SW 1271 (cell line): ENCODE results near the gene PLA2R1.
"Not testable (repeated sequence)": the region's sequence is repeated elsewhere in the genome, so short reads cannot be mapped to it uniquely, and the experiment has no call there.

Experiments
- DNase-seq, 2 experiments: peaks; one replicate each; lab custom pipeline; 2025; lab: John Stamatoyannopoulos, UW

Gene PLA2R1

DNA sequence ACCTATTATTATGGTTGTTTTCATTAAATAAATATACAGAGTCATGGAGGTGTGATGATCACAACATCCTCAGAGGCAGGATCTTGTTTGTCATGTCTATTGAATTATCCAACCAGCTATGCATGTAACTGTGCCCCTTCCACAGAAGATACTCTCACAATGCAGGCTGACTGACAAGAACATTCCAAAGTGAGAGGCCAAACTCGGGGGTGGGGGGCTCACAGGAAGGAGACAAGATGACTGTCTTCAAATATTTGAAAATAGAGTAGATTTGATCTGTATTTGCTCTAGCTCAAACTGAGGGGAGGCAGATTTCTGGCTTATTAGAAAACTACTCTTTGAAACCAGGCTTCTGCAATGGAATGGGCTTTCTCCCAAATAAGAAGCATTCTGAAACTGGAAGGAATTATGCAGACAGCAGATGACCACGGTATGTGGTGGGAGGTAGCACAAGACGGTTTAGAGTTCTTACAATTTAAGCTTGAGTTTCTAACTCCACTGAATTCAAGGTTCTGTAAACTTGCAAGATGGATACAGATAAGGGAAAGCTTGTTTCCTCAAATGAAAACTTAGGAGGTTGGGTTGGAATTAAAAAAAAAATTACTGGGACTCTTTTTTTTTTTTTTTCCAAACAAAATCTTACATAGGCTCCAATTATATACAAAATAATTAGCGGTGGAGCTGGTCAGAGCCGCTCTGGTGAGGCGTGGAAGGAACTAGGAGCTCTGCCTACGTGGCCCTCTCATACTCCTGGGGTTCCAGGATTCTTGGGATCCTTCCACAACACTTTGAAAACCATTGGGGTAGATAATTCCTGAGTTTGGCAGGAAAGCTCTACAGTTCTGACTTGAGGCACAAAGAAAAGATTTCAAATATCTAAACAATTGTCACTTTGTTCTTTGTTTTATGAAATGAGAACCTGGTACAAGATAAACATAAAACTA, 79.3 kb downstream of the PLA2R1 start:
- DNase-seq, result no peak

DNA sequence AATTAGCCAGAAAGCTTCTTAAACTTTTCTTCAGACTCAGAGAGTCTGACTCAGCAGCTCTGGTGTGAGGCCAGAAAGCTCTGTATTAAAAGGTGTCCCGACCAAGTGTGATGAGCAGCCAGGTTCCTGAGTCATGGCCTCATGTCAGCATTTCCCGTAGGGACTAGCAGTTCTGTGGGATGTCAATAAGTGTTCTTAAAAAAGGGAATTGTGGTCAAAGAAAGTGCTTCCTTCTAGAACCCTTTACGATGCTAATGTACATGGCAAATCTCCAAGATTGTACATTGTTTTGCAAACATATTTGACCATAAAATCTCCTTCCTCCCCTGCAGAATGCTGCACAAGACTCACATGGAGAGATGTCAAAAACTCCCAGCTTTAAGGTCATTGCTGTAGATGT, 80.1 kb downstream of the PLA2R1 start:
- no peak for DNase-seq

DNA sequence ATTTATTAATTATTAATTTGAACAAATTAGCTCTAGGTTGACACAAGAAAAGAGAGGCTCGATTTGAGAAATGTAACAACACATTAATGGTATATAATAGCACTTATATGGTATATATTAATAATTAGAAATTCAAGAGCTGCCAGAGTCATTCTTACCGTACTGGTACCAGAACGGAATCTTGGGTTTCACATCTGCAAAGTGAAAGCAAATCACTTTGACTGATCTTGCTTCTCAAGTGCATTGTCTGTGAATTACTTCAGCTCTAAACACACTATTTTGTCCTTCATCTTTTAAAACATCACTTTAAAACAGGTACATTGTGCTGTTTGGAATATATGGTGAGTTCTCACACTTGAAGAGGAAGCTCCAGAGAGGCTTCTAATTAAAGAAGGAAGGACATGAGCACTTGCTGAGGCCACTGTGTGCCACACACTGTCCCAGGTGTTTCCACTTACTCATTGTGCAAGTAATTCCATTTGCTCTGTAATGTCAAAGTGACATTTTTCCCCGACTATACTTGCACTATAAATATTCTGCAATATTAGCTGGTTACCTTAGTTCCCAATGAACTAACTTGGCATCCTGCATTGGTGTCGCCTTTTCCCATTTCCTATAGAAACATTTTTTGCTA, 85.8 kb downstream of the PLA2R1 start:
- DNase-seq, result no peak

DNA sequence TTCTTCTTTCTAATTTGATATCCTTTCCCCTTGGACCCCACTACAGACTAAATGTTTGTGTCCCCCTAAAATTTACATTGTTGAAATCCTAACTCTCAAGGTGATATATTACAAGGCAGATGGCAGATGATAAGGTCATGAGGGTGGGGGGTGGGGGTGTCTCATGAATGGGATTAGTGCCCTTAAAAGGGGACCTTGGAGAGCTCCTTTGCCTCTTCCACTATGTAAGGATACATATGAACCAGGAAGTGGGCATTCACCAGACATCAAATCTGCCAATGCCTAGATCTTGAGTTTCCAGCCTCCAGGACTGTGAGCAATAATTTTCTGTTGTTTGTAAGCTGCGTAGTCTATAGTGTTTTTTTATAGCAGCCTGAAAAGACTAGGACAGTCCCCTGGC, 89.1 kb downstream of the PLA2R1 start:
- no peak for DNase-seq

DNA sequence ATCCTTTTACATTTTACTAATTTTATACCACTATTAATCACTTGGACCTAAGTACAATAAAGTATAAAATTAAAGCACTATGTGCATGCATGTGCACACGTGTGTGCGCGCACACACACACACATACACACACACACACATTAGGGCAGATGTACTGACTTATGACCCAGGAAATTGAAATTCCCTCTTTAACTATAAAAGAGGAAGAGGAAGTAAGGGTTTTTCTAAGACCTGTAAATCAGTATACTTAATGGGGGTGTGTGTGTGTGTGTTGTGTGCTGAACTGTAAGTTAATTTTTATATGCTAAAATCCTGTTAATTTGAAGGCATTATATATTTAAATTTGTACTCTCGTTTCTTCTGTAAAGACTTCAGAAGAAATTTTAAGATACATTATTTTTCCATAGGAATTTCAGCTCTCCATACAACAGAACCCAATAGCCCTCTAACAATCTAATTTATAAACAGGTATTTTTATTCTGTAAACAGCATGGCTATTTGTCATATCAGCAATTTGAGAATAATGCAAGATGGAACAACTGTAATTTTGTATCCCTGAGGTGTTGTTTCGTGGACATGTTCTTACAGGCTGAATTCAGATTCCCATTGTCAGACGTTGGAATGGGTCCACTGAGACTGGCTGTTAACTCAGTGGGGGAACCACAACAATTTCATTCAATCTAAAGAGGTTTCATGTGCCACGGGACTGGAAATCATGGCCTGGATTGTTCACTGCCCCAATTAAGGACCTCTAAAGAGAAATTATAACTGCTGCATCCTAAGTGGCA, 90.9 kb downstream of the PLA2R1 start:
- no peak for DNase-seq

DNA sequence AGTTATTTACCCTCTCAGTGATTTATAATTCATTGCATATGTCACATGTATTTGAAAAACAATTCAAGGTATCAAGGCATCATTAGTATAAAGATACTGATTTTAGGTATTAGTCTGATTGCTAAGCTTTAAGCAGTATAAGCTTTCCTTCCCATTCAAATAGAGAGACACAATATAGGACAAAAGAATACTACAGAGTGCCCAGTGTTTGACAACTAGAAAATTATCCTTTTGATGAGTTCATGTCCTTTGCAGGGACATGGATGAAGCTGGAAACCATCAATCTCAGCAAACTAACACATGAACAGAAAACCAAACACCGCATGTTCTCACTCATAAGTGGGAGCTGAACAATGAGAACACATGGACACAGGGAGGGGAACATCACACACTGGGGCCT, 91.9 kb downstream of the PLA2R1 start:
- not testable (repeated sequence) for DNase-seq

DNA sequence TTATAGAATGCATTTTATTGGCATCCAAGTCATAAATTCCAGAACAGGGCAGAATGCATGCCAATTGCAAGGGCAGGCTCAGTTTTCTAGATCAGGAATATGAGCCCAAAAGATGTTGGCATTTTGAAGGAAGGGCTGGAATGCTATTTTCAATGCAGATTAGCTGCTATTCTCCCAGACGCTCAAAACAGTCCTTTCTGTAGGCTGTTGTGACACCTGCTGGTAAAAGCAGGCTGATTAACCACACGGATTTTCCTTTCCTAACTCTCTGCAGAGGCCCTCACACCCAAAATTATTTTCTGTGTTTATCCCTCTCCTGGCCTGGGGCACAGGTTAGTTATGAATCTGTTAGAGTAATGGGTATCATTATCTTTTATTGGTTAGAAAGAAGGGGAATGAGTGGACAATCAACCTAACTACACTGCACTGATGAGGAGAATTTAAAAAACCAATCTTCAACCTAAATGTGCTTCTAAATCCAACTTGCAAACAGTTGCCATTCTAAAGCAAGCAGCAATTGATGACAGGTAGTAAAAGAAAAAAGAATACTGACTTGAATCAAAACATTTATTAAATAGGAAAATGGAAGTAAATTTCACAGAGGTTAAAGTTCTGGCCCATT, 94.0 kb downstream of the PLA2R1 start:
- DNase-seq, result peak in 1 of 2 experiments; percentile 32

DNA sequence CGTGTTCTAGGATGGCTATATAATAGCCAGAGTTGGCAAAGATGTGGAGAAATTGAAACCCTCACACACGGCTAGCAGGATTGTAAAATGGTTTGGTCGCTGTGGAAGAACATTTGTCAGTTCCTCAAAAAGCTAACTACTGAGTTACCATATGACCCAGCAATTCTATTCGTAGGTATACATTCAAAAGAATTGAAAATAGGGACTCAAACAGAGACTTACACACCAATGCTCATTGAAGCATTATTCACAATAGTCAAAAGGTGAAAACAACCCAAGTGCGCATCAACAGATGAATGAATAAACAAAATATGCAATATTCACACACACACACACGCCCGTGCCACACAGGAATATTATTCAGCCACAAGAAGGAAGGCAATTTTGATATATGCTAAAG, 98.7 kb downstream of the PLA2R1 start:
- no peak for DNase-seq

DNA sequence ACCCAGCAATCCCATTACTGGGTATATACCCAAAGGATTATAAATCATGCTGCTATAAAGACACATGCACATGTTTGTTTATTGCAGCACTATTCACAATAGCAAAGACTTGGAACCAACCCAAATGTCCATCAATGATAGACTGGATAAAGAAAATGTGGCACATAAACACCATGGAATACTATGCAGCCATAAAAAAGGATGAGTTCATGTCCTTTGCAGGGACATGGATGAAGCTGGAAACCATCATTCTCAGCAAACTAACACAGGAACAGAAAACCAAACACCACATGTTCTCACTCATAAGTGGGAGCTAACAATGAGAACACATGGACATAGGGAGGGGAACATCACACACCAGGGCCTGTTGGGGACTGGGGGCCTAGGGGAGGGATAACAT, 99.9 kb downstream of the PLA2R1 start:
- not testable (repeated sequence) for DNase-seq

DNA sequence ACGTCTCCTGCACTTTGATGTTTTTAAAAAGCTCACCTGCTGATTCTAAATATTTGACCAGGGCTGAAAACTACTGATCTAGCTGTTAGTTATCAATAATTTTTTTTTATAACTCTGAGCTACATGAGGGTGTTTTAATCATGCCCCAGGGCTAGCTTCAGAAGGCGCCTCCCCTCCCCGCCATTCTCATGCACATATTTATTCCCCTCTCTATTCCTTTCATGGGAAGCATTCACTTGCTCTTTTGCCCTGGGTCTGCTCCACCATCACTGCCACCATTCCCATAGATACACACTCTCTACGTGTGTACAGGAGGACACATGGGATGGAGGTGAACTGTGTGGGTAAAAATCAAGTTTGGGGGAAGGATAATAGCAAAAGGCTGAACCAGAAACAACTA, 101.0 kb downstream of the PLA2R1 start:
- no peak for DNase-seq

DNA sequence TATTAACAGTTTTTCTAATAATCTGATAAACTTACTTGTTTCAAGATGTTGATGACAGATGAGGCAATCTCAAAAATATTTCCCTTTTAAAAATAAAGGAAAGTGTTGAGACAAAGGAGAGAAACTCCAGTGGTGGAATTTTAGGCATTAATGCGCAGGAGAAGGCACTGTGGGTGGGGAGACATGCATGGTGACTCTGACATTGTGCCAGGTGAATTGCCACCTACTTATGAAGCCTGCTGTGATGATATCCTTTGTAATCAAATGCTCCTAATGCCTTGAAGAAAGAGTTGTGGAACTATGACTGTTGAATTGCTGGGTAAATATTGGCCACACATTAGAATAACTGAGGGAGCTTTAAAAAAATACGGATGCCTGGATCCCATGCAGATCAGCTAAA, 101.4 kb downstream of the PLA2R1 start:
- DNase-seq, result no peak

DNA sequence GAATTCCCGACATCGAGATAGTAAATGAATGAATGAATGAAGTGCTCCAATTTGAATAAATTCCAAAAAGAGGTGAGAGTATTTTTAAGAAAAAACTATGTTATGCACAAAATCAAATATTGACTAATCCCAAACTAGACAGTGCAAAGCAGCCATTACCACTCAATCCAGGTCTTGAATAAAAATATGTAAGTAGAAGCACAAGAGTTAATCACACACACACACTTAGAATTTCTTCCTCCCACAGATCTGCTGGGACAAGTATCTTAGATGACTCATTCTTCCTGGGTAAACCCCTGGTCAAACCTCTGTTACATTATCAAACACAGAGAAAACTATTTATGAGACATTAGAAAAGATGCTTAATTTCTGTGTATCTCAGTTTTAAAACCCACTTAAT, 102.0 kb downstream of the PLA2R1 start:
- DNase-seq, result peak in 1 of 2 experiments; percentile 62

DNA sequence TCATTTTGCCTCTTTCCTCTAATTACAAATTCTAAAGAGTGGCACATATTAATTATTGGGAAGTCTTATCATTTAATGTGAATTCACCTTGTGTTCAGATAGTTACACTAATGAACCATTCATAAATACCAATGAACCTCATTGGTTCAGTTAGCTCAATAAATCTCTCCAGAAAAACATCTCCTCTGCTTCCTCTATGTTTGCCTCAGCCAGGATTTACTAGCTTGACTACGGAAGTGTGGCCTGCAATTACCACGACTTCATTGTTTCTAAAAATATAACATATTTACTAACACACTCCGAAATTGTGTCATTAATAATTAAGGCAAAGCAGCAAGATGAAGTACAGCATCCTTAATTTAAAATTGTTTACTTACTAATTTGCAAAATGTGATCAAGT, 103.3 kb downstream of the PLA2R1 start:
- DNase-seq, result no peak

DNA sequence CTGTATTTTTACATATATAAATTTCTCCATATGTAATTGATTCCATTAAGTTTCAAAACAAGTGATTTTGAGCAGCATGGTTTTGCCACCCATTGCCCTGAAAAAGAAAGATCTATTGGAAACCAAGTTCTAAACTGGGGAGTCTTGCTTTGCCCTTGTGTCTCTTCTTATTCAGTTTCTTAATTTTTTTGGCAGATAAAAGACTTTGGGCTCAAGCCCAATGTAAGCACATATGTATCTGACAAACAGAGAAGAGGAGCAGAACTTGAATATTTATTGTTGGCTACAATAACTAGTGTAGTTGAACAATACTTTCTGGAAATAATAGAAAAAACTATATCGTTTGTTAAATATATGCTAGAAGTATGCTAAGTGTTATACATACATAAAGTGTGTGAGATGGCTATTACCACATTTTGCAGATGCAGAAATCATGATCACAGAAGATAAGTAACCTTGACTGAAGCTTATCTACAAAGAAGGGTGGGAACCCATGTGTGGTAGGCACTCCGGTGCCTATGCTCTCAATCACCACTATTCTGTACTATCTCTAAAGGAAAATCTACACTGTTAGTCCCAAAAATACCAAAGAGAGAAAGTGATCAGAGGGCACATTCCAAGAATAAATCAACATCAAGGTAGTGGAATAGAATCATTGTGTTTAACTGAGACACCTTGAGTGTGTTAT, 109.1 kb downstream of the PLA2R1 start:
- no peak for DNase-seq

DNA sequence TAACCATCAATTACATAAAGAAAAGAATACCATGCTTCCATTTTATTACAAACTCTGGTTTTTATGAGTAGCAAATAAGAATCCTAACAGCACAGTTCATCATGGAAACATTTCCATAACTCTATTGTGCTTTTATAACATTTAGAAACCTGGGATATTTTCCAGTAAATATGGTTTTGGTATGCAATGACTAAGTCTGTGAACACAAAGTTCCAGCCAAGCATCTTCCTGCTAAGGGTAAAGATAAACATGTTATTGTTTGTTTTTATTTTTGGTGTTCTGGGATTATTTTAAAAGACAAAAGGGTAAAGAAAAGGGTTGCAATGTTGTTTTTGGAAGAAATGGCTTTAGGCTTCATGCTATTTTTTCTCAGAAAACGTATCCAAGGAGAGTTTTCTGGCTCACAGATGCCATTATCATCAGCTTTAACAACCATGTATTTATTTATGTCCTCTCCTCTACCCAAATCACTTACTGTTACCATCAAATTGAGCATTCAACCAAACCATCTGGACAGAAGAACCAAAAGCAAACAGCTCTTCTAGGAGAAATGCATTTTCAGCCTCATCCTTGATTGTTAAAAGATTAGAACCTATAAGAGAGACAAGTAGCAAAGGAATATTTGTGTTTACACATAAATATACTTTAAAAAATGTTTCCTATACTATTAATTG, 116.0 kb downstream of the PLA2R1 start:
- no peak for DNase-seq

DNA sequence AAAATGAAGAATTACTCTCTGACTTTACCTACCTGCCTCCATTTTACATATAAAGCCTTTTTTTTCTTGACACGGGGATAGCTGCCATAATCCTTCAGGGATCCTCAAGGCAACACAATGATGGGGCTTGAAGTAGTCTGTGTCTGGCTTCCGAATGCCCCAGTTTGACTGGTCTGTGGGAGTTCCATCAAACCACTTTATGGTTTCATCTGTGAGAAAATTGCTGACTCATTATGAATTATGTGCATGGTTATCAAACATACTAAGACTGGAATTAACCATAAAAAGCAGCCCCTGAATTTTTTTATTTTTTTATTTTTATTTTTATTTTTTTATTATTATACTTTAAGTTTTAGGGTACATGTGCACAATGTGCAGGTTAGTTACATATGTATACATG, 117.5 kb downstream of the PLA2R1 start:
- DNase-seq, result no peak

DNA sequence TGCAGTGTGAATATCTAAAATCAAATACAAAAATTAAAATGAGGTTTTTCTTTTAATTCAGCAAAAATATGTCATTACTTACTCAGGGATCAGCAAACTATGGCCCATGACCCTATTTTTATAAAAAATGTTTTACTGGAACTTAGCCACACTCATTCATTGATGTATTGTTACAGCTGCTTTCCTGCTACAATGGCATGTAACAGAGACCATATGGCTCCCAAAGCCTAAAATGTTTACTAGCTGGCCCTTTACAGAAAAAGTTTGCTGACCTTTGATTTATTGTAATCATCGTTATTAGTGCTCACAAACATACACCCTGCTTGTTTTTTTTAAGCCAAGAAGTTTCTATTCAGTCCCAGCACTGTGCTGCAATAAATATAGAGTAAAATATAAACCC, 120.3 kb downstream of the PLA2R1 start:
- DNase-seq, result no peak

DNA sequence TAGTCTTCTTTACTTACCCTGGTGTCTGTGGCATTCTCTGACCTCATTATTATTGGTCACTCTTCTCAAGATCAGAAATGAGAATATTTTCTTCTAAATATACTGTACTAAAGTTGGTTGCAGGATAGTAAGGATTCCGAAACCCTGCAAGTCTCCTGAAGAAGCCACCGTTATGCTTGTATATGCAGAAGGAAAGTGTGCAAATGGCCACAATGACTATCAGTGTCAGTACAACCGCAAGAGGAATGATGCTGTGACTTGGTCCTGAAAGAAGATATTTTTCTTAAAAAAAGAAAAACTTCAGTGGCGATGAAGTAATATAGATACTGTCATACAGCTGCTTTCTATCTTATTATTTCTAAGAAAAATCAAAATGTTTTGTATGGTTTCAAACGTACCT, 120.7 kb downstream of the PLA2R1 start:
- DNase-seq, result no peak

DNA sequence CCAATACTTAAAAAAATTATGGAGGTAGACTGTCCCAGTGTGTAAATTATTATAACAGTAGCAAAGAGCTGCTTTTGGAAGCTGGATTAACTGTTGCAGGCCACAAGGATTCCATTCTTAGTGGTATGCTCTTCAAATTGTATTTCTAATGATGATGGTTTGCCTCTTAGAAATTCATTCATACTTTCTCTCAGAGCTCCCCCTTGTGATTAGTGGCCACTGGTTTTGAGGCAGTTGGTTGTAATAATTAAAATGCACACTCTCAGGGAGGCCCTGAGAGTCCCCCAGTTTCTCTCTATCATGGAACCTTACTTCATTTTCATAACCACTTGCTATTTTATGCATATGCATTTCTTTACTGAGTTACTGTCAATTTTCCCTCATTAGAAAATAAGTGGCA, 122.5 kb downstream of the PLA2R1 start:
- peak in 1 of 2 experiments; percentile 26 for DNase-seq

DNA sequence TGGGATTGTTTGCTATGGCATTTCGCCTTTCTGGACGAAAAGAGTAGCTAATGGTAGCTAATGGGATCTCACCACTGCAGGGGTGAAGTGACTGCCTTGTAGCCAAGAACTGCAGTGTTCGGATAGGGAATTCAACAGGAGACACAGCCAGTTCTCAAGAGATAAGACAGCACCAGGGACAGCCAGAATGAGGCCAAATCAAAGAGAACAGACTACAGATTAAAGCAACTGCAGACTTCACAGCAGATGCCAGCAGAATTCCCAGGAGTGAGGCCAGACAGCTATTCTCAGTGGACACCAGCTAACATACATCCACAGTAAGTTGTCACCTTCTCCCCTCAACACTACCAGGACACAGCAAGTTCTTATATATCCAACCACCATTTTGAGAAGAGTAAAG, 124.0 kb downstream of the PLA2R1 start:
- DNase-seq, result no peak

DNA sequence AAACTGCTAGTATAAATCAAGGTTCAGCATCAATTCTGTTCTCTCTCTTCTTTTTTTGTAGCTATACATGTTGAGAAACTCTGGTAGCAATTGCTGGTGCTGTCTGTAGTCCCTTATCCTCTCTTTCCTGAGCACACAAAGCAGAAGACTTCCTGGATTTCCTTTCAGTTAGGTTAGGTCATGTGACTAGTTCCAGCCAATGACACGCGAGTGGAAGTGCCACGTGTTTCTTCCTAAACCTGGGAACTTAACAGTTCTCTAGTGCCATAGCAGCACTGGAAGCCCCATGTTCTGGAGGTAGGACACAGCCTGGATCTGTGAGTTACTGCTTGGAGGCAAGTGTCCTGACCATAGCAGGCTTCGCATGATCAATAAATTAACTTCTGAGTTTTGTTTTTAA, 125.9 kb downstream of the PLA2R1 start:
- DNase-seq, result peak in 1 of 2 experiments; percentile 4
